ENCODE data around the gene LSM14A.

The LSM14A gene

DNA sequence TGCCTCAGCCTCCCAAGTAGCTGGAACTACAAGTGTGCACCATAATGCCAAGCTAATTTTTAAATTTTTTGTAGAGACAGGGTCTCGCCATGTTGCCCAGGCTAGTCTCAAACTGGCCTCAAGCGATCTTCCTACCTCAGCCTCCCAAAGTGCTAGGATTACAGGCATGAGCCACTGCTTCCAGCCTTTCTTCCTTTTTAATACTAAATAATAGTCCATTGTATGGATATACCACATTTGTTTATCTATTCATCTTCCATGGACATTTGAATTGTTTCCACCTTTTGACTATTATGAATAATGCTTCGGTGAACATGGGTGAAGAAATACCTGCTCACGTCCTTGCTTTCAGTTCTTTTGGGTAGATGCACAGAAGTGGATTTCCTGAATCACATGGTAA, 106.5 kb downstream of the LSM14A start:
- TF ChIP-seq GABPA (IDR thresholded peaks at IDR 0.05; ENCODE audit: low read depth) (no peak), POLR2AphosphoS5 (IDR thresholded peaks at IDR 0.05; ENCODE audit: low read depth) (no peak), SPI1 (IDR thresholded peaks at IDR 0.05; ENCODE audit: borderline replicate concordance, low read depth) (no peak)
- TF ChIP-seq, protein P1, sequence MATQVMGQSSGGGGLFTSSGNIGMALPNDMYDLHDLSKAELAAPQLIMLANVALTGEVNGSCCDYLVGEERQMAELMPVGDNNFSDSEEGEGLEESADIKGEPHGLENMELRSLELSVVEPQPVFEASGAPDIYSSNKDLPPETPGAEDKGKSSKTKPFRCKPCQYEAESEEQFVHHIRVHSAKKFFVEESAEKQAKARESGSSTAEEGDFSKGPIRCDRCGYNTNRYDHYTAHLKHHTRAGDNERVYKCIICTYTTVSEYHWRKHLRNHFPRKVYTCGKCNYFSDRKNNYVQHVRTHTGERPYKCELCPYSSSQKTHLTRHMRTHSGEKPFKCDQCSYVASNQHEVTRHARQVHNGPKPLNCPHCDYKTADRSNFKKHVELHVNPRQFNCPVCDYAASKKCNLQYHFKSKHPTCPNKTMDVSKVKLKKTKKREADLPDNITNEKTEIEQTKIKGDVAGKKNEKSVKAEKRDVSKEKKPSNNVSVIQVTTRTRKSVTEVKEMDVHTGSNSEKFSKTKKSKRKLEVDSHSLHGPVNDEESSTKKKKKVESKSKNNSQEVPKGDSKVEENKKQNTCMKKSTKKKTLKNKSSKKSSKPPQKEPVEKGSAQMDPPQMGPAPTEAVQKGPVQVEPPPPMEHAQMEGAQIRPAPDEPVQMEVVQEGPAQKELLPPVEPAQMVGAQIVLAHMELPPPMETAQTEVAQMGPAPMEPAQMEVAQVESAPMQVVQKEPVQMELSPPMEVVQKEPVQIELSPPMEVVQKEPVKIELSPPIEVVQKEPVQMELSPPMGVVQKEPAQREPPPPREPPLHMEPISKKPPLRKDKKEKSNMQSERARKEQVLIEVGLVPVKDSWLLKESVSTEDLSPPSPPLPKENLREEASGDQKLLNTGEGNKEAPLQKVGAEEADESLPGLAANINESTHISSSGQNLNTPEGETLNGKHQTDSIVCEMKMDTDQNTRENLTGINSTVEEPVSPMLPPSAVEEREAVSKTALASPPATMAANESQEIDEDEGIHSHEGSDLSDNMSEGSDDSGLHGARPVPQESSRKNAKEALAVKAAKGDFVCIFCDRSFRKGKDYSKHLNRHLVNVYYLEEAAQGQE (IDR thresholded peaks at IDR 0.05; ENCODE audit: insufficient replicate concordance, low read depth) = no peak
- TF ChIP-seq, protein P2, sequence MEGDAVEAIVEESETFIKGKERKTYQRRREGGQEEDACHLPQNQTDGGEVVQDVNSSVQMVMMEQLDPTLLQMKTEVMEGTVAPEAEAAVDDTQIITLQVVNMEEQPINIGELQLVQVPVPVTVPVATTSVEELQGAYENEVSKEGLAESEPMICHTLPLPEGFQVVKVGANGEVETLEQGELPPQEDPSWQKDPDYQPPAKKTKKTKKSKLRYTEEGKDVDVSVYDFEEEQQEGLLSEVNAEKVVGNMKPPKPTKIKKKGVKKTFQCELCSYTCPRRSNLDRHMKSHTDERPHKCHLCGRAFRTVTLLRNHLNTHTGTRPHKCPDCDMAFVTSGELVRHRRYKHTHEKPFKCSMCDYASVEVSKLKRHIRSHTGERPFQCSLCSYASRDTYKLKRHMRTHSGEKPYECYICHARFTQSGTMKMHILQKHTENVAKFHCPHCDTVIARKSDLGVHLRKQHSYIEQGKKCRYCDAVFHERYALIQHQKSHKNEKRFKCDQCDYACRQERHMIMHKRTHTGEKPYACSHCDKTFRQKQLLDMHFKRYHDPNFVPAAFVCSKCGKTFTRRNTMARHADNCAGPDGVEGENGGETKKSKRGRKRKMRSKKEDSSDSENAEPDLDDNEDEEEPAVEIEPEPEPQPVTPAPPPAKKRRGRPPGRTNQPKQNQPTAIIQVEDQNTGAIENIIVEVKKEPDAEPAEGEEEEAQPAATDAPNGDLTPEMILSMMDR (IDR thresholded peaks at IDR 0.05; ENCODE audit: insufficient read depth, low read length) = no peak
- Histone ChIP-seq H3K27ac (replicated peaks) (no peak overlapping the region), H3K4me3 (replicated peaks; ENCODE audit: insufficient read depth, low read length) (no peak overlapping the region), H3K27me3 (ENCODE audit: insufficient read depth, poor library complexity, severe bottlenecking) (no peaks in the 10 kb centered on the region)
- DNase-seq (ENCODE audit: low read depth in 1 of 2, low spot score in 1 of 2) = no peak
